Measurements from ENCODE around the gene YIPF3.

DNA sequence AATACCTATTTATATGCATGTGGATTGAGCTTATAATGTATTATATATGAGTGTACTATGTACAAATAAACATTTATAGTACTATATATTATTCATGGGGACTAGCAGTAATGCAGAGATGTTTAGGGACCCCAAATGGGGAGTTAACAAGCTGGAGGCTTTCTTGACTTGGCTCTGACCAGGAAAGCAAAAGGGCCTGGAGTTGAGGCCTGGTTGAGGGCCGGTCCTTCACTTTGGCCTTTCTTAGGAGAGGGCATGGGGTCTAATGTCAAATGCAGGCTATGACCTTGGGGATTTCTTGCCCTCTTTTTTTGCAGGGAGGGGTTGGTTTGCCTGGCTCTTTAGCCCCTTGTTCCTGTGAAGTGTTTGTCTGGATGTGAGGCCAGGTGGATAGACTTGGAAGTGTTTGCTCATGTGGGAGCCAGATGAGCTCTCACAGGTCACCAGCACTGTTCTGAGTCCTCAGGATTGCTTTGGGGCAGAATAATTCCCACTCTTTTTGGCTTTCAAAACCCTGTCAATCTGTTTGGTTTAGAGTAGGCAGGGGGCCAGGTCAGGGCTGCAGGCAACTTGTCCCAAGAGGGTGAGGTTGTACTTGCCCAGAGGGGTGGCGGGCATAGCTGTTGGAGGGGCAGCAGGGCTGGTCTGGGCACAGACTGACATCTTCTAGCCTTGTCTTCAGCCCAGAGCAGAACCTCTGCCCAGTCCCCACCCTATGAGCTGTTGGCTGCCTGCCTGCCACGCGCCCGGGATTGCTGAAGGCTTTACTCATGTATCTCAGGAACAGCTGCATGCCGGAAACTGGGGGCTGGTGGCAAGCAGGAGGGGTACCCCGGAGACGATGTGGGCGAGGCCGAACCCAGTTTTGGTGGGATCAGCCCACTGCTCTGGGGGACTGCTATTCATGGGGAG, 24.7 kb downstream of the YIPF3 start:
- no peak for TF ChIP-seq POLR2A (IDR thresholded peaks at IDR 0.05)
- TF ChIP-seq, protein P1, sequence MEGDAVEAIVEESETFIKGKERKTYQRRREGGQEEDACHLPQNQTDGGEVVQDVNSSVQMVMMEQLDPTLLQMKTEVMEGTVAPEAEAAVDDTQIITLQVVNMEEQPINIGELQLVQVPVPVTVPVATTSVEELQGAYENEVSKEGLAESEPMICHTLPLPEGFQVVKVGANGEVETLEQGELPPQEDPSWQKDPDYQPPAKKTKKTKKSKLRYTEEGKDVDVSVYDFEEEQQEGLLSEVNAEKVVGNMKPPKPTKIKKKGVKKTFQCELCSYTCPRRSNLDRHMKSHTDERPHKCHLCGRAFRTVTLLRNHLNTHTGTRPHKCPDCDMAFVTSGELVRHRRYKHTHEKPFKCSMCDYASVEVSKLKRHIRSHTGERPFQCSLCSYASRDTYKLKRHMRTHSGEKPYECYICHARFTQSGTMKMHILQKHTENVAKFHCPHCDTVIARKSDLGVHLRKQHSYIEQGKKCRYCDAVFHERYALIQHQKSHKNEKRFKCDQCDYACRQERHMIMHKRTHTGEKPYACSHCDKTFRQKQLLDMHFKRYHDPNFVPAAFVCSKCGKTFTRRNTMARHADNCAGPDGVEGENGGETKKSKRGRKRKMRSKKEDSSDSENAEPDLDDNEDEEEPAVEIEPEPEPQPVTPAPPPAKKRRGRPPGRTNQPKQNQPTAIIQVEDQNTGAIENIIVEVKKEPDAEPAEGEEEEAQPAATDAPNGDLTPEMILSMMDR (IDR thresholded peaks at IDR 0.05 in 4 of 5, conservative IDR thresholded peaks at IDR 0.05 in 1 of 5) = no peak

Measured in gastrocnemius medialis (tissue), 4 donors.